HG03469 (cell line): Measurements from ENCODE around the gene CEP85.
"Not testable (repeated sequence)": the region's sequence is repeated elsewhere in the genome, so short reads cannot be mapped to it uniquely, and the experiment has no call there.

Experiments
- ATAC-seq: cut with Tn5 transposase; IDR thresholded peaks from one replicate; pipeline ENCODE4 v1.9.1; 2021; ENCODE audit warnings: mild to moderate bottlenecking, moderate library complexity, moderate number of reproducible peaks; ENCODE audit not compliant: unreplicated experiment

Gene CEP85

GRCh38 chr1:26224606-26225005 lies 9.4 kb upstream of the CEP85 start:
- no peak for ATAC-seq

GRCh38 chr1:26225033-26225831 lies 8.8 kb upstream of the CEP85 start:
- no peak for ATAC-seq

DNA sequence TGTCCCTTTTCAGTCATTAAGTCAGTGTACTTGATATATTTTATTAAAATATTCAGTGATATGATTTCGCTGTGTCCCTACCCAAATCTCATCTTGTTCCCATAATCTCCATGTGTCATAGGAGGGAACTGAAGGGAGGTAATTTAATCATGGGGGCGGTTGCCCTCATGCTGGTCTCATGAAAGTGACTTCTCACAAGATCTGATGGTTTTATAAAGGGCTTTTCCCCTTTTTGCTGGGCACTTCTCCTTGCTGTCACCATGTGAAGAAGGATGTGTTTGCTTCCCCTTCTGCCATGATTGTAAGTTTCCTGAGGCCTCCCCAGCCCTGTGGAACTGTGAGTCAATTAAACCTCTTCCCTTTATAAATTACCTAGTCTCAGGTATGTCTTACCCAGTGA lies 3.3 kb upstream of the CEP85 start:
- not testable (repeated sequence) for ATAC-seq

DNA sequence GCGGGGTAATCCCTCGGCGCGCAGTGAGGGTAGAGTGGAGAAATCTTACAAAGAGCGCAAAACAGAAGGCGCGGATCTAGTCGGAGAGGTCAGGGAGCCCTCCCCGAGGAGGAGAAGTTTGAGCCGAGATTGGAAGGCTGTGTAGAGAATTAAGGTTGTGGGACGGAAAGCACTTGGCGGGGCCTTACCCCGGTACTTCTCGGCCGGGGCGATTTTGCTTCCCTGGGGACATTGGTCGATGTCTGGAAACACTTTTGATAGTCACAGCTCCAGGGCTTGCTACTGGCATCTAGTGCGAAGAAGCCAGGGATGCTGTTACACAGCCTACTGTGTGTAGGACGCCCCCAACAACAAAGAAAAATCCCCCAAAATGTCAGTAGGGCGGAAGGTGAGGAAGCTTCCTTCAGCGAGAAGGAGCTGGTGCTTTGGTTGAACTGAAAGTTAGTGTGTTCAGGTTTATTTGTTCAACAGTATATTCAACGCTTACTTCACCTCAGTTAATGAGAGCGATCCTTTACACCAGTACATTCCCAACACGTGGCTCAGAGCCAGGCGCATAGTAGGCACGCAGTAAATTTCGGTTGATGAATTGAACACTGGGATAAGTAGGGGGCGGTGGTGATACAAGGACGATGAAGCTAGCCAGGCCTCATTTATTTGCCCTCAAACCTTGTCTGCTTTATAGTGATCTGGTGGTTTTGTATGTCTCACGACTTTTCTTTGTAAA lies 807 bp downstream of the CEP85 start:
- ATAC-seq = no peak

GRCh38 chr1:26237230-26237966 lies 3.4 kb downstream of the CEP85 start:
- no peak for ATAC-seq

- ATAC-seq = no peak
These were observed 5.9 kb downstream of the CEP85 start for GRCh38 chr1:26239936-26240335.

DNA sequence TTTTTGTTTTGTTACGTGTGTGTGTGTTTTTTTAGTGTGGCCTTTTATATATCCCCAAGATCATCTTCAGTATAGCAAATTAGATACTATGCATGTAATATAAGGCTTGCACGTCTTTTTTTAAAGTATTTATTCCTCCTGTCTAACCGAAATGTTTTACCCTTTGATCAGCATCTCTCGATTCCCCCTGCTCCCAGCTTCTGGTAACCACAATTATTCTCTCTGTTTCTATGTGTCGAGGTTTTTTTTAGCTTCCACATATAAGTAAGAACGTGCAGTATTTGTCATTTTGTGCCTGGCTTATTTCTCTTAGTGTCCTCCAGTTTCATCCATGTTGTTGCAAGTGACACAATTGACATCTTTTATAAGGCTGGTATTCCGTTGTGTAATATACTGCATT lies 18.7 kb downstream of the CEP85 start:
- no peak for ATAC-seq

GRCh38 chr1:26254404-26254803 lies 20.4 kb downstream of the CEP85 start:
- ATAC-seq = no peak

GRCh38 chr1:26257222-26257621 lies 23.2 kb downstream of the CEP85 start:
- no peak for ATAC-seq

DNA sequence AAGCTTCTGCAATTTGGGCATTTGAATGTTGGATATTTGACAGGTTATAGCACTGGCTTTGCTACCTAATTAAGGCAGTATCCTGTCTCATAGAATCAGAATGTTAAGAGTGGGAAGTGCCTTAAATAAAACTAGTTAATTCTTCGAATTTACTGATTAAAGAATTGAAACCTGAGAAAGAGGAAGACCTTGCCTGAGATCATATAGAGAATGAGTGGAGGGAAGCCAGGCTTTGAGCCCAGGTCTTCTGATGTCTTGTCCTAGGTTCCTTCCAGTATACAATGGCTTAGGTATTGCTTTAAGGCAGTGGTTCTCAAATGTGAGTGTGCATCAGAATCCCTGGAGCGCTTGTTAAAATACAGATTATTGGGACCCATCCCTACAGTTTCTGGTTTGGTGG lies 25.0 kb downstream of the CEP85 start:
- no peak for ATAC-seq

DNA sequence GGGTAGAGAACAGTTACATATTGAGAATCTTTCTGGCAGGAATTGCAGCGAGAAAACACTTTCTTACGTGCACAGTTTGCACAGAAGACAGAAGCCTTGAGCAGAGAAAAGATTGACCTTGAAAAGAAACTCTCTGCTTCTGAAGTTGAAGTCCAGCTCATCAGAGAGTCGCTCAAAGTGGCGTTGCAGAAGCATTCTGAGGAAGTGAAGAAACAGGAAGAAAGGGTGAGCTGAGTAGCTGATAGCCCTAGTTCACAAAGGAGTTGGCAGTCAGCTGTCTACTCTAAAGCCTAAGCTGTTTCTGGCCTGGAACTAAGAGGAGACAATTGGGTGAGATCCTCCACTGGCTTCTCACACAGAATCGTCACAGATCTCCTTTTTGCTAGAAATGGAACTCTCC lies 25.6 kb downstream of the CEP85 start:
- ATAC-seq = no peak

DNA sequence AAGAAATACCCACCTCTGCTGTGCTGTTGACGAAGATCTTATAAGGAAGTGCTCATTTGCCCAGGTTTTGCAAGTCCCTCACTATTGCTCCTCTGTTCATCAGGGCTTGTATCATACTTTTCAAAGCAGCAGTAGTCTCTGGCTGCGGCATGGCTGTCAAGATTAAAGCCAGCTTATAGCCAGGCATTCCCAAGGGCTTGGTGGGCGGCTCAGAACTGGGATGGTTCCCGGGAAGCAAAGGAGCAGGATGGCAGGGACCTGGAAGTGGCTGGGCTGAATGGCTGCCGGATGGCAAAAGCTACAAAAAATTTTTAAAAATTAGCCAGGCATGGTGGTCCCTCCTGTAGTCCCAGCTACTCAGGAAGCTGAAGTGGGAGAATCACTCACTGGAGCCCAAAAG lies 29.2 kb downstream of the CEP85 start:
- no peak for ATAC-seq

DNA sequence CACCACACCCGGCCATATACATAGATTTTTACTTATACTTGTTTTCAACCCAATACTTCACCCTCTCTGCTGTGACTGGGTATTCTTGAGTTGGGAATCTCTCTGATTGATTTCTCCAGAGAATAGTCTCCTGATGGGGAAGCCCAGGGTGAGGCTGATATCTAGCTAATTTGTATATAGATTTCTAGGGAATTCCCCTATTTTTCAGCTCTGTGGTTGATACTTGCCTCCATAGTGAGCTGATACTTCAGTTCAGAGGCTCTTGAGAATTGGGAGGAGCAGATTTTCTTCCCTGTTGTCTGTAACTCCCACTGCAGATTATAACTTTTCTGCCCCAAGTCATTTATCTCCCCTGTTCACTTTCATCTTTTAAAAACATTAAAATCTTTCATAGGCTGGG lies 31.4 kb downstream of the CEP85 start:
- ATAC-seq = no peak

DNA sequence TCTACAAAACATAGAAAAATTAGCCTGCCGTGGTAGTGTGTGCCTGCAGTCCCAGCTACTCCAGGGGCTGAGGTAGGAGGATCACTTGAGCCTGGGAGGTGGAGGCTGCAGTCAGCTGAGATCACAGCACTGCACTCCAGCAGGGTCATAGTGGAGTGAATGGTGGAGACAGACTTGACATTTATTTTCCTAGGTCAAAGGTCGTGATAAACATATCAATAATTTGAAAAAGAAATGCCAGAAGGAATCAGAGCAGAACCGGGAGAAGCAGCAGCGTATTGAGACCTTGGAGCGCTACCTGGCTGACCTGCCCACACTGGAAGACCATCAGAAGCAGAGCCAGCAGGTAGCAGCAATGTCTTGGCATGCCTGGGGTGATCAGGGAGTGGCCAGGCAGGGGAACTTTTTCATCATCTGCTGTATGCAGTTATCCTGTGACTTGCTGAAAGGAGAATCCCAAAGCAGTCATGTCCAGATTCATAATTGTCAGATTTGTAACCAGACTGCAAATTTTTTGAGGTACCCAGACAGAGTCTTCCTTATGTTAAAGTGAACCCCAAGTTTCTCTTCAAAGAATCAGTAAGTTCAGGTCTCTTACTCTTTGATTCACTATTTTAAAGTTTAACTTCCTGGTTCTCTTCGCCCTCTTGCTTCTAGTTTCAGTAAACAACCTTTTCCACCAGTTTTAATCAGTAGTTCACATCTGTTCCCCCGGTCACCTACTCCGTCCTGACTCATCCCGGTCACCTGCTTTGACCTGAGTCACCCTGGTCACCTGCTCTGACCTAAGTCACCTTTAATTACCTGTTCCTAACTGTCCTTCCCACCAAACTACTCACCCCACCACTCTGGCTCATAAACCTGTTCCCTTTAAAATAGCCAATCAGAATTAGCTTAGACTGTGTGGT lies 34.5 kb downstream of the CEP85 start:
- no peak for ATAC-seq

GRCh38 chr1:26269198-26269550 lies 35.2 kb downstream of the CEP85 start:
- no peak for ATAC-seq

GRCh38 chr1:26274801-26275425 lies 40.9 kb downstream of the CEP85 start:
- ATAC-seq = no peak

DNA sequence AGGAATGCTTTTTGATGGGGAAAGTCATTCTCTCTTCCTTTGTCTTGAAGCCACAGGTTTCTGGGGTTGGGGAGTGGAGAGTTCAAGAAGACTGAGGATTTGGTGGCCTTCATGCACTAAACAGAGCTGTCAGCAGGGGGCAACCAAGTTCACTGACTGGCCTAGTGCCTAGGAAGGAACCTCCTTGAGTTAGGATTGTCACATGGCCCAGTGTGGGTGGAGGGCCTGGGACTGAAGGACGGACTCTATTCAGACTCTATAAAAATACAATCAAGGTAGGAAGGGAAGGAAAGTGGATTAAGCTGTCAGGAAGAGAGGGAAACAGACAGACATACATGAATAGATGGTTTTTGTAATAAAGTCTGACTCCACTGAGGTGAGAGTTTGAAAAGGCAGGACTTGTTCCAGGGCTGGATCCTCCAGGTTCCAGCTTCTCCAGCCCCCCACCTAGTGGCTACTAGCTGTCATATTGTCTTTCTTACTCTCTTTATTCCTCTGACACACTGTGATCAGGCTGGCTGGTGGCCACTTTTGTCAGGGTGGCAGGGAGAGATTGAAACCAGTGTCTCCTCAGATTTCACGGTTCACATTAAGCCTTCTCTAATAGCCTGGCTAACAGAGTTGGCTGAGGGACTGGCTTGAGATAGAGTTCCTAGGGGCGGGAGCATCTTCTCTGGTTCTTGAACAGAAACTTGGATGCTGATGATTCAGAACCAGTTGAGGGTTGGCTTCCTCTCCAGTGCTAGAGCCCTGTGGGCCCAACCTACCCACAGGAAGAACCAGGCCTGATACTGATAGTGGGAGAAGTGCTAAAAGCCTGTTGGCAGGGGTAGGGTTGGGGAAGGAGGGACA lies 41.8 kb downstream of the CEP85 start:
- ATAC-seq = no peak

DNA sequence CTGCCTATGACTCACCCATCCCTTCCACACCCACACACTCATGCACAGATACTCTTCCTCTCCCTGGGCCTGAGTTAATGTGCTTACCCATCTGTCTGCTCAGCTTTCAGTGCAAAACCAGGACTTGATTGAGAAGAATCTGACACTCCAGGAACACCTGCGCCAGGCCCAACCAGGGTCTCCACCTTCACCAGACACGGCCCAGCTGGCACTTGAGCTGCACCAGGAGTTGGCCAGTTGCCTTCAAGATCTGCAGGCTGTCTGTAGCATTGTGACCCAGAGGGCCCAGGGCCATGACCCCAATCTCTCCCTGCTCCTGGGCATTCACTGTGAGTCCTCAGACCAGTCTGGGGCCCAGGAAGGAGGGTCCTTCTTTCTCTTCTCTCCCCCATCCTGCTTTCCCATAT lies 42.4 kb downstream of the CEP85 start:
- no peak for ATAC-seq

GRCh38 chr1:26277261-26277661 lies 43.3 kb downstream of the CEP85 start:
- no peak for ATAC-seq
